PC-9 (cell line): ENCODE data around the gene ZNF423. TPM values are rescaled to one million over a fixed set of nuclear protein-coding genes. Genes with fewer than 3 reads are reported as not detected.

Source experiments
- BruUV-seq: library from RNA; stranded (reverse); fragments of 400-500 nt; replicated peaks from 2 replicates; lab custom pipeline; 2021; lab: Mats Ljungman, UMichigan
- CTCF ChIA-PET: fragments of 300-600 bp; sonication (Branson Sonifier 250); formaldehyde crosslinking; loops from one replicate; lab custom pipeline; 2022; ENCODE audit warnings: antibody characterized with exemption; lab: Charles Lee
- POLR2A ChIA-PET: fragments of 300-600 bp; sonication (Branson Sonifier 250); formaldehyde crosslinking; loops from one replicate; lab custom pipeline; 2022; ENCODE audit warnings: antibody characterized with exemption; ENCODE audit not compliant: unreplicated experiment; lab: Charles Lee
- DNase-seq, 2 experiments: peaks; one replicate each; pipeline versions ENCODE4 v3.0.0 to v3.0.0-alpha.2; 2015 to 2022; ENCODE audit warnings: mixed read lengths in 1 of 2
- H2AFZ ChIP-seq: fragments of 200-600 bp; sonication (generic); 2 replicates; pipeline ENCODE4 v1.8.1; 2017; ENCODE audit warnings: antibody characterized with exemption
- H3F3A ChIP-seq: fragments of 200-600 bp; sonication (generic); 2 replicates; pipeline ENCODE4 v1.8.1; 2017; ENCODE audit warnings: antibody characterized with exemption, mild to moderate bottlenecking, low read depth; ENCODE audit not compliant: insufficient read depth
- H3K27ac ChIP-seq: fragments of 200-600 bp; sonication (generic); 2 replicates; pipeline ENCODE4 v1.6.1; 2016; ENCODE audit warnings: mixed run types
- H3K27me3 ChIP-seq: fragments of 200-600 bp; sonication (generic); 2 replicates; pipeline ENCODE4 v1.6.1; 2016; ENCODE audit warnings: low read depth, mixed run types; ENCODE audit not compliant: insufficient read depth
- H3K36me3 ChIP-seq: fragments of 200-600 bp; sonication (generic); 2 replicates; pipeline ENCODE4 v1.6.1; 2016; ENCODE audit warnings: low read depth, mixed run types
- H3K4me1 ChIP-seq: fragments of 200-600 bp; sonication (generic); replicated peaks from 2 replicates; pipeline ENCODE4 v1.6.1; 2016; ENCODE audit warnings: mixed run types; ENCODE audit not compliant: insufficient read depth
- H3K4me2 ChIP-seq: fragments of 200-600 bp; sonication (generic); 2 replicates; pipeline ENCODE4 v1.6.1; 2017; ENCODE audit warnings: mixed run types
- H3K4me3 ChIP-seq: fragments of 200-600 bp; sonication (generic); 2 replicates; pipeline ENCODE4 v1.6.1; 2016; ENCODE audit warnings: mixed run types
- H3K79me2 ChIP-seq: fragments of 200-600 bp; sonication (generic); 2 replicates; pipeline ENCODE4 v1.6.1; 2017; ENCODE audit warnings: low read depth, mixed run types
- H3K9me2 ChIP-seq: fragments of 200-600 bp; sonication (generic); 2 replicates; pipeline ENCODE4 v1.8.1; 2017; ENCODE audit warnings: mild to moderate bottlenecking; ENCODE audit not compliant: insufficient read depth
- H3K9me3 ChIP-seq: fragments of 200-600 bp; sonication (generic); 2 replicates; pipeline ENCODE4 v1.8.1; 2016; ENCODE audit warnings: low read depth; ENCODE audit not compliant: insufficient read depth
- H4K20me1 ChIP-seq: fragments of 200-600 bp; sonication (generic); 2 replicates; pipeline ENCODE4 v1.8.1; 2017; ENCODE audit not compliant: insufficient read depth
- CTCF ChIP-seq: fragments of 200-600 bp; sonication (generic); conservative IDR thresholded peaks from 2 replicates; pipeline ENCODE4 v1.6.1; 2017; ENCODE audit warnings: mixed run types, antibody characterized with exemption, mild to moderate bottlenecking, moderate library complexity
- EZH2 ChIP-seq: fragments of 200-600 bp; sonication (generic); IDR thresholded peaks from 2 replicates; pipeline ENCODE4 v1.8.0; 2017; ENCODE audit warnings: antibody characterized with exemption, low read depth
- intact Hi-C: fragments of 100-400 bp; cut with micrococcal nuclease; formaldehyde crosslinking; loops from one replicate; pipeline ENCODE4 v1.10.0; 2022; ENCODE audit not compliant: unreplicated experiment
- total RNA-seq: library from RNA; stranded (reverse); gene quantifications from 2 replicates; pipeline ENCODE4 v1.2.3, GENCODE V29; 2021

The ZNF423 gene
- total RNA-seq, 1 experiment from 2014 or later = not detected

- no TSS peak for BruUV-seq
Measured at GRCh38 chr16:49670627-49671026, 185.3 kb downstream of the ZNF423 start.

GRCh38 chr16:49665482-49666230 is 190.3 kb downstream of the ZNF423 start:
- CTCF ChIA-PET = no interaction called here
- H3K4me2 ChIP-seq = no peak overlapping the region
- H4K20me1 ChIP-seq = no peaks in the 10 kb centered on the region
- no peak for DNase-seq
- TF ChIP-seq CTCF (no peak), EZH2 (no peak)
- H3K4me3 ChIP-seq = no peak overlapping the region
- H3K27ac ChIP-seq = no peak overlapping the region
- H3K27me3 ChIP-seq = peaks cover 91% of the 10 kb centered on the region
- no peak overlapping the region for H2AFZ ChIP-seq
- H3K36me3 ChIP-seq = no peaks in the 10 kb centered on the region
- no TSS peak for BruUV-seq
- intact Hi-C loops = no loop called here
- no peaks in the 10 kb centered on the region for H3K4me1 ChIP-seq
- no peaks in the 10 kb centered on the region for H3K9me2 ChIP-seq
- no peaks in the 10 kb centered on the region for H3F3A ChIP-seq
- POLR2A ChIA-PET = no interaction called here
- H3K9me3 ChIP-seq = no peaks in the 10 kb centered on the region
- no peaks in the 10 kb centered on the region for H3K79me2 ChIP-seq

More at GRCh38 chr16:49670627-49671026, 185.3 kb downstream of the ZNF423 start:
- ChIA-PET CTCF (no interaction called here), POLR2A (no interaction called here)
- no peaks in the 10 kb centered on the region for H3F3A ChIP-seq
- no peak for TF ChIP-seq CTCF
- H3K4me2 ChIP-seq = no peak overlapping the region
- H4K20me1 ChIP-seq = no peaks in the 10 kb centered on the region
- intact Hi-C loops = no loop called here
- no peak overlapping the region for H3K4me3 ChIP-seq
- H2AFZ ChIP-seq = no peak overlapping the region
- H3K36me3 ChIP-seq = no peaks in the 10 kb centered on the region
- H3K9me3 ChIP-seq = no peaks in the 10 kb centered on the region
- H3K27ac ChIP-seq = no peak overlapping the region
- H3K27me3 ChIP-seq = peaks cover 89% of the 10 kb centered on the region
- no peaks in the 10 kb centered on the region for H3K9me2 ChIP-seq
- no peak for DNase-seq
- no peaks in the 10 kb centered on the region for H3K79me2 ChIP-seq
- H3K4me1 ChIP-seq = no peaks in the 10 kb centered on the region

- Histone ChIP-seq H3K79me2 (no peaks in the 10 kb centered on the region), H3K27me3 (peaks cover 90% of the 10 kb centered on the region), H3K4me1 (no peaks in the 10 kb centered on the region), H2AFZ (no peak overlapping the region), H3K4me2 (no peak overlapping the region), H3K9me2 (no peaks in the 10 kb centered on the region), H3K36me3 (no peaks in the 10 kb centered on the region), H3K27ac (no peak overlapping the region), H3K4me3 (no peak overlapping the region), H3K9me3 (no peaks in the 10 kb centered on the region), H3F3A (no peaks in the 10 kb centered on the region), H4K20me1 (no peaks in the 10 kb centered on the region)
- TF ChIP-seq CTCF (no peak), EZH2 (no peak)
- ChIA-PET POLR2A (no interaction called here), CTCF (no interaction called here)
- no peak for DNase-seq
- intact Hi-C loops = no loop called here
- no TSS peak for BruUV-seq
Measured at GRCh38 chr16:49664221-49665215, 191.4 kb downstream of the ZNF423 start.
